Ramos (cell line): ENCODE data around the gene UNKL.
"Not testable (repeated sequence)": the region's sequence is repeated elsewhere in the genome, so short reads cannot be mapped to it uniquely, and the experiment has no call there.

Experiments used
- in situ Hi-C: fragments of 300-500 bp; cut with MboI; formaldehyde crosslinking; loops from one replicate; pipeline ENCODE4 v1.14.3; 2022; ENCODE audit warnings: low sequenced_read_pairs; ENCODE audit not compliant: unreplicated experiment

UNKL gene

DNA sequence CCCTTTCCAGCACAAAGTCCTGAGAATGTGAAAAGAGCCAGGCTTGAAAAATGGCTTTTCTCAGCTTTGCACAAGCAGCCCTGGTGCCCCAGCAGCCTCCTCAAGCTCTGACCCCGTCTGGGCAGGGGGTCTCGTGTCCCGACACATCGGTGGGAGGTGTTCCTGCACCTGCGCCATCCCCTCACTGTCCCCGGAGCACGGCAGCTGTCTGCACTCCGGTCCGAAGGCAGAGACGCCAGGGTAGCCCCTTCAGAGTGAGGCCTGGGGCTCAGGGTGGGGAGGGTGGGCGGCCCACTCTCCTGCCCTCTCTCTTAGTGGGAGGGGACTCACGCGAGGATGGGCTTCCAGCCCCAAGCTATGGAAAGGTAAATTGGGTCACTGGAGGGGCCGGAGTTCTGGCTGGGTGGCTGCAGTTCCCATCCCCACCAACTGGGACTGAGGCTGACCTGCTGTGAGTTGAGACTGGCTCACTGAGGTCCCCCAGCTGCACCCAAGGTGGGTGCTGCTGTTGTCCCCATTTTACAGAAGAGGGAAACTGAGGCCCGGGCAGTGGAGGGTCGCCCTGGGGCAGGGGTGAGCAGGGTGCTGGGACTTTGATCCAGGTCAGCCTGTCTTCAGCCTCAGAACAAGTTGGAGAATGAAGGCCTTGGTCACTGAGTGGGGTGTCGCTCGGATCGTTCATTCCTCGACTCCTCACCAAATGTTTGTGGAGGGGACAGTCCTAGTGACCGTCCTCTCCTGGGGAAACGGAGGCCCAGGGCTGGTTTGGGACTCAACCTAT, 83.4 kb downstream of the UNKL start:
- in situ Hi-C loops: no loop called here

DNA sequence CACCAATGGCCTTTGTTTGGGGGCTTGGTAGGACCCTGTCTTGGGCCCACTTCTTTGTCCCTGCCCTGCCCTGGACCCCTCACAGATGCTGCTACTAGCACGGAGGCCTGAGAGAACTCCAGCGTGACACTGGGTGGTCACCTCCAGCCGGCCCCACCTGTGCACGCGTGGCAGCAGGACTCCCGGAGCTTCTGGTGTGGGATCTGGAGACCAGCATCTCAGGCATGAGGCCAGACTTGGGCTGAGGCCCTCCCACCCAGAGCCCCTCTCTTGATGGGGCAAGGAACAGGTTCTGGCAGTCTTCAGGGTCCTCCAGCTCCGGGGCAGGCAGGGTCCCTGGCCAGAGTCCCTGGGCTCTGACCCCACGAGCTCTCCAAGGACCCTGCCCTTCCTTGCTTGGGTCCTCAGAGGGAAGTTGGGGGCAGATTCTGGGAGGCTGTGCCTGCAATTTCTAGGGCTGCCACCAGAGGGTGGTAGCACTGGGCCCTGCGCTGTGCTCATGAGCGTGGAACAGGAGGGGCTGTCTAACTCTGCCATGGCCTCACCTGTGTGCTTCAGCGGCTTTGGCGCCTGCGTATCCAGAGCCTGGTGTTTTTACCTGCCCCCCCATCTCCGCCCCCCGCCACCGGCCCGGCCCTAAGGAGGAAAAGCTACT, 84.1 kb downstream of the UNKL start:
- in situ Hi-C loops: no loop called here

DNA sequence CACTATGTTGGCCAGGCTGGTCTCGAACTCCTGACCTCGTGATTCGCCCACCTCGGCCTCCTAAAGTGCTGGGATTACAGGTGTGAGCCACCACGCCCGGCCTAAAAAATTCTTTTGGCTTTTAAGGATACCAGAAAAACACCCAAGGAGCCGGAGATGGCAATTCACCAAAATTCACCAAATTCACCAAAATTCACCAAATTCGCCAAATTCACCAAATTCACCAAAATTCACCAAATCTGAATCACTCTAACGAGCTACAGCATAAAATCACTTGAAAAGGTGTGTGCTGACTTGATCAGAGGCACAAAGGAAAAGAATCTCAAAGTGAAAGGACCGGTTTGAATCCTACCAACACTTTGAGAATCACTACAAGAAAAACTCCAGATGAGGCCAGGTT, 85.5 kb downstream of the UNKL start:
- in situ Hi-C loops: not testable (repeated sequence)

DNA sequence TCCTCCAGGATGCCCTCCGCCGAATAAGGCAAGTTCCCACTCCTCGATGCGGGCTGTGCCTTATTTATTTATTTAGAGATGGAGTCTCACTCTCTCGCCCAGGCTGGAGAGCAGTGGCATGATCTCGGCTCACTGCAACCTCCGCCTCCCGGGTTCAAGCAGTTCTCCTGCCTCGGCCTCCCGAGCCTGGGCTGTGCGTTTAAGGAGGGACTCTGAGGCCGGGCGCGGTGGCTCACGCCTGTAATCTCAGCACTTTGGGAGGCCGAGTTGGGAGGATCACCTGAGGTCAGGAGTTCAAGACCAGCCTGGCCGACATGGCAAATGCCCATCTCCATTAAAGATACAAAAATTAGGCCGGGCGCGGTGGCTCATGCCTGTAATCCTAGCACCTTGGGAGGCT, 86.4 kb downstream of the UNKL start:
- in situ Hi-C loops: not testable (repeated sequence)

DNA sequence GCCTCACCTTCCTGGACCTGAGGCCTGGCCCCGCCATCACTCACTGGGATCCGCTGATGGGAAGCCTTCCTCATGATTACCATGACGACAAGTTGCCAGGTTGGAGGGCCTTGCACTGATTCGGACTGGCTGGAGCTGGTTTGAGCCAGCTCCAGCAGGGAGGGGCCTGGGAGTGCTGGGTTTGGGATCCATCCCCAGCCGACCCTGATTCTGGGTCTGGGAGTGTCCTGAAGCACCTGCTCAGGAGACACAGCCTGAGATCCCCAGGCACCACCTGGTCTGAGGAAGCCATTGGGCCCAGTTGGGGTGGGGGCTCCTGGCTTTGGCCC, 86.9 kb downstream of the UNKL start:
- in situ Hi-C loops: no loop called here

- in situ Hi-C loops: no loop called here
These were observed 87.4 kb downstream of the UNKL start for GRCh38 chr16:1326946-1327618.

- in situ Hi-C loops: no loop called here
These were observed 88.1 kb downstream of the UNKL start for GRCh38 chr16:1326391-1326790.

DNA sequence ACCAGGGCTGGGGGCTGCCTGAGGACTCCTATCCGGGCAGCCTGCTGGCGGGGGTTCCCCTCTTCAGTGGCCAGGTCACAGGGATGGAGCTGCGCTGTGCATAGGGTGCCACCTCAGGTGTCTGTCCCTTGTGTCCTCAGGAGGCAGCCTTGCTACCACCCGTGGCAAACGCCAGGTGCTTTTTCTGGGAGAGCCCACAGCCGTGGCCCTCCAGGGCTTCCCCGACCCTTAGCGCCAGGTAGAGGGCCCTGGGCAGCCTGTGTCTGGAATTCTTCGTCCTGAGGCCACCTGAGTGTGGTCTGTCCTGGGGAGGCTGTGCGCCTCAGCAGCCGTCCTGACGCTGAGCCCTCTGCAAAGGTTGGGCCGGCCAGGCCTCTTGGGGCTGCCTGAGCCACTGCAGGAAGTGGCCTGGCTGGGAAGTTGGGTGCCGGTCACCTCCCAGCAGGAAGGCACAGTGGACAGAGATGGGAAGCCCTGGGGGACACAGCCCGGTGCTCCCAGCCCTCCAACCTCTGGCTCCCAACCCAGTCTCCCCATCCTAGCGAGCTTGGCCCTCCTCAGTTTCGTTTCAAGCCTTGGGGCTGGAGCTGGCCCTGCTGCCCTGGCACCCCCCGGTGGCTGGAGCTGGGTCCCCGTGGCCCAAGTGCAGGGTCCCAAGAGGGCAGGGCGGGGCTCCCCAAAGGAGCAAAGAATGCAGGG, 88.7 kb downstream of the UNKL start:
- in situ Hi-C loops: no loop called here

- in situ Hi-C loops: no loop called here
These were observed 89.2 kb downstream of the UNKL start for GRCh38 chr16:1325261-1325660.

GRCh38 chr16:1324286-1324826, 90.1 kb downstream of the UNKL start:
- in situ Hi-C loops: no loop called here

GRCh38 chr16:1323296-1324239, 90.9 kb downstream of the UNKL start:
- in situ Hi-C loops: no loop called here

DNA sequence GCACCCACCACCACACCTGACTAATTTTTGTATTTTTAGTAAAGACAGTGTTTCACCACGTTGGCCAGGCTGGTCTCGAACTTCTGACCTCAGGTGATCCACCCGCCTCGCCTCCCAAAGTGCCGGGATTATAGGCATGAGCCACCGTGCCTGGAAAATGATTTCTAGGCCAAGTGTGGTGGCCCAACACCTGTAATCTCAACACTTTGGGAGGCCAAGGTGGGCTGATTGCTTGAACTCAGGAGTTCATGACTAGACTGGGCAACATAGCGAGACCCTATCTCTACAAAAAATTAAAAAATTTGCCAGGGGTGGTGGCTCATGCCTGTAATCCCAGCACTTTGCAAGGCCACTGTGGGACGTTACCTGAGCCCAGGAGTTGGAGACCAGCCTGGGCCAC, 92.1 kb downstream of the UNKL start:
- in situ Hi-C loops: no loop called here

DNA sequence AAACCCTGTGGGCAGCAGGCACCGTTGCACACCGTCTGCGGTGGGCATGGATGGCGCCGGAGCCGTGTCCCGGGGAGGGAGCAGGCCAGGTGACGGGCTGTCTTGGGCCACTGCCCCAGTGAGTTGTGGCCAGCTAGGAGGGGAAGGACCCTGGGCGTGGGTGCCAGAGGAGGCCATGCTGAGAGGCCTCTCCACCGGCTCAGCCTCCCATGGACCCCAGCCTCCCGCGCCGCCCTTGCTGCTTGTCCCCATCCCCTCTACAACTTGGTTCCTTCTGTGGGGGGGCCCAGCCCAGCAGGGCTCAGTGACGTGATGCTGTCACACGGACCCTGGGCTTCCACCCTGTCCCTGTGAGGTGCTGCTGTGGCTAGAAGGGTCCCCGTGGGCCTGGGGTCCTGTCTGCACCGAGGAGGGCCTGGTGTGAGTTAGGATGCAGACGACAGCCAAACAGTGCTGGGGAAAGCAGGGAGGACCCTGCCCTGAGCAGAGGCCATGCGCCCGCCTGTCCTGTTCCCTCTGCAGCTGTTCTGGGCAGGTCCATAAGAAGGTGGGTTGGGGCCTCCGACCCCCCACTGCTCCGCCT, 93.8 kb downstream of the UNKL start:
- in situ Hi-C loops: no loop called here

DNA sequence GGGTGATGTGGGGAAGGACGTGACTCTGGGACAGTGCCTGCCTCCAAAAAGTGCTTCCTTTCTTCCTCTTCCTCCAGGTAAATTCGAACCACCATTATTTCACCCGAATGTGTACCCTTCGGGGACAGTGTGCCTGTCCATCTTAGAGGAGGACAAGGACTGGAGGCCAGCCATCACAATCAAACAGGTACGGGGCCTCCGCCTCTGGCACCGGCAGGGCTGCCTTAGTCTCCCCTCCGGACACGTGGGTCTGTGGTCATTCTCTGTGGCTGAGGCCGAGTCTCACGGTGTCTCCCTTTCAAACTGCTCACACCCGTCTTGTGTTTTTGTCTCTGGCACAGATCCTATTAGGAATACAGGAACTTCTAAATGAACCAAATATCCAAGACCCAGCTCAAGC, 94.4 kb downstream of the UNKL start:
- in situ Hi-C loops: no loop called here

- in situ Hi-C loops: no loop called here
These were observed 95.5 kb downstream of the UNKL start for GRCh38 chr16:1319041-1319440.

GRCh38 chr16:1318268-1318545, 96.3 kb downstream of the UNKL start:
- in situ Hi-C loops: no loop called here

- in situ Hi-C loops: no loop called here
These were observed 96.8 kb downstream of the UNKL start for GRCh38 chr16:1317479-1318267.

GRCh38 chr16:1316033-1316405, 98.5 kb downstream of the UNKL start:
- in situ Hi-C loops: no loop called here
